T47D (cell line): Measurements from ENCODE around the gene CAPZA2.
A peak's percentile ranks its signal among the peaks of the same experiment; 100 is the strongest.
"Not testable (repeated sequence)": the region's sequence is repeated elsewhere in the genome, so short reads cannot be mapped to it uniquely, and the experiment has no call there.

Experiments used
- DNase-seq, 2 experiments: peaks; one replicate each; pipeline versions ENCODE4 v3.0.0 to v3.0.0-alpha.2; 2011 to 2012; ENCODE audit warnings: low read depth in 1 of 2, low spot score in 1 of 2
- JUND ChIP-seq: IDR thresholded peaks from 2 replicates; pipeline ENCODE4 v1.6.1; 2012; ENCODE audit warnings: low read depth
- in situ Hi-C: cut with HindIII; loops from 2 replicates; pipeline ENCODE4 v1.10.0; 2016; ENCODE audit warnings: low sequenced_read_pairs, low pct_unique_long_range_greater_than_20kb

The CAPZA2 gene

GRCh38 chr7:116862234-116862950 lies at the start of gene CAPZA2:
TSS of gene CAPZA2 (plus strand) at chr7:116862587. CDS start at chr7:116862612, 25 bp downstream.
- in situ Hi-C loops: no loop called here
- TF ChIP-seq JUND: no peak
- DNase-seq: peak; percentile 79 to 92

- DNase-seq: no peak
- in situ Hi-C loops: no loop called here
- no peak for TF ChIP-seq JUND
Measured at GRCh38 chr7:116812860-116813259, 49.5 kb upstream of the CAPZA2 start.

- in situ Hi-C loops, DNase-seq: not testable (repeated sequence)
Measured at GRCh38 chr7:116813371-116813770, 49.0 kb upstream of the CAPZA2 start.

- in situ Hi-C loops: no loop called here
- no peak for TF ChIP-seq JUND
- no peak for DNase-seq
Measured at GRCh38 chr7:116815041-116815440, 47.3 kb upstream of the CAPZA2 start.

GRCh38 chr7:116820149-116820548 lies 42.2 kb upstream of the CAPZA2 start:
- no peak for DNase-seq
- in situ Hi-C loops: no loop called here
- no peak for TF ChIP-seq JUND

GRCh38 chr7:116821647-116822046 lies 40.7 kb upstream of the CAPZA2 start:
- DNase-seq, in situ Hi-C loops: not testable (repeated sequence)

GRCh38 chr7:116824449-116824848 lies 37.9 kb upstream of the CAPZA2 start:
- in situ Hi-C loops: no loop called here
- no peak for DNase-seq
- TF ChIP-seq JUND: no peak

- DNase-seq: no peak
- in situ Hi-C loops: no loop called here
- no peak for TF ChIP-seq JUND
Measured at GRCh38 chr7:116828281-116828680, 34.1 kb upstream of the CAPZA2 start.

- no peak for DNase-seq
- in situ Hi-C loops: no loop called here
- TF ChIP-seq JUND: no peak
Measured at GRCh38 chr7:116829041-116829440, 33.3 kb upstream of the CAPZA2 start.

GRCh38 chr7:116829493-116829892 lies 32.9 kb upstream of the CAPZA2 start:
- no peak for TF ChIP-seq JUND
- in situ Hi-C loops: no loop called here

GRCh38 chr7:116832692-116833091 lies 29.7 kb upstream of the CAPZA2 start:
- DNase-seq: no peak
- TF ChIP-seq JUND: no peak
- in situ Hi-C loops: no loop called here

More at GRCh38 chr7:116829493-116829892, 32.9 kb upstream of the CAPZA2 start:
- DNase-seq: no peak

GRCh38 chr7:116834815-116835504 lies 27.4 kb upstream of the CAPZA2 start:
- DNase-seq: no peak
- in situ Hi-C loops: no loop called here
- TF ChIP-seq JUND: no peak

GRCh38 chr7:116836048-116836447 lies 26.3 kb upstream of the CAPZA2 start:
- no peak for TF ChIP-seq JUND
- DNase-seq: no peak
- in situ Hi-C loops: no loop called here

- TF ChIP-seq JUND: no peak
- in situ Hi-C loops: no loop called here
- no peak for DNase-seq
Measured at GRCh38 chr7:116836911-116837310, 25.5 kb upstream of the CAPZA2 start.
